Smooth muscle cell (in vitro differentiated cells): ENCODE data around the gene CAV3. TPM values are rescaled to one million over a fixed set of nuclear protein-coding genes. Genes with fewer than 3 reads are reported as not detected.
"Not testable (repeated sequence)": the region's sequence is repeated elsewhere in the genome, so short reads cannot be mapped to it uniquely, and the experiment has no call there.

Source experiments
- DNase-seq: peaks from one replicate; lab custom pipeline; 2025; ENCODE audit not compliant: unreplicated experiment; lab: John Stamatoyannopoulos, UW
- H2AFZ ChIP-seq: fragments of 200-600 bp; sonication (generic); 2 replicates; pipeline ENCODE4 v1.6.0; 2016; ENCODE audit warnings: antibody characterized with exemption, low read depth, mild to moderate bottlenecking
- H3F3A ChIP-seq: fragments of 200-600 bp; sonication (generic); 2 replicates; pipeline ENCODE4 v1.6.0; 2017; ENCODE audit warnings: antibody characterized with exemption, low read depth
- H3K27ac ChIP-seq: fragments of 200-600 bp; sonication (generic); 2 replicates; pipeline ENCODE4 v1.5.1; 2016; ENCODE audit warnings: low read depth, mild to moderate bottlenecking
- H3K27me3 ChIP-seq: fragments of 200-600 bp; sonication (generic); 2 replicates; pipeline ENCODE4 v1.6.1; 2016; ENCODE audit warnings: low read depth, mild to moderate bottlenecking
- H3K36me3 ChIP-seq: fragments of 200-600 bp; sonication (generic); 2 replicates; pipeline ENCODE4 v1.5.1; 2016; ENCODE audit warnings: low read depth
- H3K4me1 ChIP-seq: fragments of 200-600 bp; sonication (generic); 2 replicates; pipeline ENCODE4 v1.5.1; 2016; ENCODE audit warnings: low read depth
- H3K4me2 ChIP-seq: fragments of 200-600 bp; sonication (generic); 2 replicates; pipeline ENCODE4 v1.6.0; 2016; ENCODE audit warnings: mild to moderate bottlenecking
- H3K4me3 ChIP-seq: fragments of 200-600 bp; sonication (generic); 2 replicates; pipeline ENCODE4 v1.5.1; 2016; ENCODE audit warnings: mild to moderate bottlenecking
- H3K79me2 ChIP-seq: fragments of 200-600 bp; sonication (generic); 2 replicates; pipeline ENCODE4 v1.6.0; 2016; ENCODE audit warnings: low read depth, mild to moderate bottlenecking
- H3K9ac ChIP-seq: fragments of 200-600 bp; sonication (generic); 2 replicates; pipeline ENCODE4 v1.6.0; 2016; ENCODE audit warnings: low read depth
- H3K9me3 ChIP-seq: fragments of 200-600 bp; sonication (generic); replicated peaks from 2 replicates; pipeline ENCODE4 v1.5.1; 2016; ENCODE audit warnings: low read depth
- H4K20me1 ChIP-seq: fragments of 200-600 bp; sonication (generic); 2 replicates; pipeline ENCODE4 v1.6.0; 2016; ENCODE audit warnings: low read depth
- CTCF ChIP-seq: fragments of 200-600 bp; sonication (generic); IDR thresholded peaks from 2 replicates; pipeline ENCODE4 v1.5.1; 2017; ENCODE audit warnings: borderline replicate concordance, mild to moderate bottlenecking, antibody characterized with exemption; ENCODE audit not compliant: insufficient read depth, poor library complexity, severe bottlenecking
- WGBS: methylation state at CpG from one replicate; pipeline ENCODE4 v1.1.7; 2016; ENCODE audit warnings: low lambda C conversion rate; 5-methylcytosine and 5-hydroxymethylcytosine counted together
- polyA plus RNA-seq: library from polyadenylated mRNA; unstranded; fragments of >200 nt; fragmentation: Nextera tagmentation; extraction: Ambion mirVana; gene quantifications from 2 replicates; pipeline ENCODE4 v1.2.1, GENCODE V29; 2016
- total RNA-seq: library from RNA; depleted of rRNA; stranded (reverse); fragments of >200 nt; gene quantifications from 2 replicates; pipeline ENCODE4 v1.2.3, GENCODE V29; 2014

Gene CAV3
- total and polyA plus RNA-seq, 2 experiments from 2014 or later, result not detected

DNA sequence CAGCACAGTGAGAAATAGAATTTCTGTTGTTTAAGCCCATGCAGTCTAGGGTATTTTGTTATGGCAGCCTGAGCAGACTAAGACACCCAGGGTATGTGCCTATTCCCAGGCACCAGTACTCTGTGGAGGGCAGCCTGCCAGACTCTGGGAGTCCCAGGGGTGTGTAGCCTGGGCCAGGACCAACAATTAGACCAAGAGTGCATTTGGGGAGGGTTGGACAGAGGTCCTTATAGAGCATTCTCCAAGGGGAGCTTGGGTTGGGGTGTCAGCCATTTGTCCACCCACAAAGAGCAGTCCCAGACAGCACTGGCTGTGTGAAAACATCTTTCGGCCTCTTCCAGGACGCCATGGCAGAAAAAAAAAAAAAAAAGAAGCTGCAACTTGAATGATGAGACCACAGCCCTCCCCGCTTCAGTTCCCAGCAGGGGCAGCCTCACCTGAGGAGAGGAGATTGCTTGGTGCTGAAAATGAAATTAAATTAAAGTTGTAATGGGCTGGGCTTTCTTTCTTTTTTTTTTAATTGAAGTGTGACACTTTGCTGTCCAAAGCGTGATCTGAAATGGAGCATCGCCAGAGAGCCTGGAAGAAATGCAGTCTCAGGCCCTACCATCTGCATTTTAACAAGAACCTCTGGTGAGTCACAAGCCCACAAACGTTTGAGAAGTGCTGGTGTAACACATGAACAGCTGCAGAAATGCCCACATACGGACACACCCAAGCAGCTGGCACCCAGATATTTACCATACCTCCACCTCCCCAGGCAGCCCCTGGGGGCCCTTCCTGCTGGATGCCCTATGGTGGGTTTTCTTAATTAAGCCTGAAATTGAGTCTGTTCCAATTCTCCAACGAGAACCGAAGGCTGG lies 21.3 kb upstream of the CAV3 start:
- Histone ChIP-seq H3K27ac (no peak overlapping the region), H3K4me3 (no peak overlapping the region), H3K79me2 (no peaks in the 10 kb centered on the region), H3K9ac (no peak overlapping the region), H4K20me1 (no peaks in the 10 kb centered on the region), H3K4me1 (no peaks in the 10 kb centered on the region), H3K27me3 (peaks cover 4% of the 10 kb centered on the region), H3K9me3 (no peaks in the 10 kb centered on the region), H3K4me2 (no peak overlapping the region), H3K36me3 (no peaks in the 10 kb centered on the region), H3F3A (no peaks in the 10 kb centered on the region), H2AFZ (no peak overlapping the region)
- DNase-seq, result no peak
- no peak for TF ChIP-seq CTCF
- 63% methylated on average over 8 of the region's 9 CpGs for WGBS

DNA sequence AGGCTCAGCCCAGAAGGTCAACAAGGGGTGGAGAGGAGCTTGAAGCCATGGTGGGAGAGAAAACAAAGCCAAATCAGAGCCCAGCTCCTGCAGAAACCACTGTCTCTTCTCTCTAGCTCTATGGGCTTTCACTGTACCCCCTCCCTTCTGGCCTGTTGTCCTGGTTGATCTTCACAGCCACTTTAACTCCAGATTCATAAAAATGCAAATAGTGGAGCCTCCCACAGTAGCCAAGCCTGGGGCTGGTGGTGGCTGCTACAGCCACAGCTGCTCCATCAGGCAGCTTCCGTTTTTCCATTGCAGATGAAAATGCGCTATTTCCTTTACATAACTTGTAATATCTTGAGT lies 20.7 kb upstream of the CAV3 start:
- peaks cover 4% of the 10 kb centered on the region for H3K27me3 ChIP-seq
- no peaks in the 10 kb centered on the region for H3K4me1 ChIP-seq
- no peaks in the 10 kb centered on the region for H3K9me3 ChIP-seq
- H3K9ac ChIP-seq, result no peak overlapping the region
- no peaks in the 10 kb centered on the region for H3K36me3 ChIP-seq
- no peak overlapping the region for H3K27ac ChIP-seq
- H2AFZ ChIP-seq, result no peak overlapping the region
- H3K4me3 ChIP-seq, result no peak overlapping the region
- no peak overlapping the region for H3K4me2 ChIP-seq
- H3K79me2 ChIP-seq, result no peaks in the 10 kb centered on the region
- H4K20me1 ChIP-seq, result no peaks in the 10 kb centered on the region
- no peaks in the 10 kb centered on the region for H3F3A ChIP-seq
- no peak for DNase-seq
- WGBS, result 95% methylated on average over 2 of the region's 2 CpGs
- TF ChIP-seq CTCF, result no peak

- peak; percentile 33 for TF ChIP-seq CTCF
- Histone ChIP-seq H3K4me2 (no peak overlapping the region), H3K4me3 (no peak overlapping the region), H3K27ac (no peak overlapping the region), H3K9me3 (no peaks in the 10 kb centered on the region), H4K20me1 (no peaks in the 10 kb centered on the region), H3K79me2 (no peaks in the 10 kb centered on the region), H3F3A (no peaks in the 10 kb centered on the region), H3K36me3 (no peaks in the 10 kb centered on the region), H3K9ac (no peak overlapping the region), H2AFZ (no peak overlapping the region), H3K27me3 (peaks cover 4% of the 10 kb centered on the region), H3K4me1 (no peaks in the 10 kb centered on the region)
- DNase-seq, result no peak
- 75% methylated on average over 14 of the region's 14 CpGs for WGBS
Measured at GRCh38 chr3:8713901-8714759, 19.5 kb upstream of the CAV3 start.

- H3K36me3 ChIP-seq, H3K9me3 ChIP-seq, H3K9ac ChIP-seq, H3K27me3 ChIP-seq, H4K20me1 ChIP-seq, H3K4me1 ChIP-seq, H3F3A ChIP-seq, H3K4me2 ChIP-seq, DNase-seq, H2AFZ ChIP-seq, H3K4me3 ChIP-seq, H3K79me2 ChIP-seq, H3K27ac ChIP-seq: not testable (repeated sequence)
- 80% methylated on average over 12 of the region's 12 CpGs for WGBS
Measured at GRCh38 chr3:8715757-8716156, 17.8 kb upstream of the CAV3 start.
